Sigmoid colon (tissue), 7 donors: ENCODE results near the gene SIK3. TPM values are rescaled to one million over a fixed set of nuclear protein-coding genes. Genes with fewer than 3 reads are reported as not detected.
"Not testable (repeated sequence)": the region's sequence is repeated elsewhere in the genome, so short reads cannot be mapped to it uniquely, and the experiment has no call there.

Experiments
- DNase-seq: peaks from one replicate; pipeline ENCODE4 v3.0.0-alpha.2; 2019
- H3K27ac ChIP-seq, 4 donors: fragments of 200-600 bp; sonication (generic); one replicate each; pipeline ENCODE4 v1.5.1; 2016 to 2019; ENCODE audit warnings: mild to moderate bottlenecking in 1 of 4
- H3K27me3 ChIP-seq, 3 donors: fragments of 200-600 bp; sonication (generic); one replicate each; pipeline ENCODE4 v1.5.1; 2019; ENCODE audit warnings: mild to moderate bottlenecking in 1 of 3
- H3K36me3 ChIP-seq, 4 donors: fragments of 200-600 bp; sonication (generic); one replicate each; pipeline ENCODE4 v1.5.1; 2016 to 2019
- H3K4me1 ChIP-seq, 4 donors: fragments of 200-600 bp; sonication (generic); one replicate each; pipeline ENCODE4 v1.5.1; 2017 to 2019
- H3K4me3 ChIP-seq, 4 donors: fragments of 200-600 bp; sonication (generic); one replicate each; pipeline ENCODE4 v1.5.1; 2017 to 2019; ENCODE audit warnings: mild to moderate bottlenecking in 2 of 4, moderate library complexity in 1 of 4
- H3K9me3 ChIP-seq, 4 donors: fragments of 200-600 bp in 3 of 4; sonication (generic) in 3 of 4; one replicate each; pipeline versions ENCODE4 v1.5.1 to v1.6.1; 2013 to 2019
- EP300 ChIP-seq, 4 donors: sonication (generic); formaldehyde crosslinking; IDR thresholded peaks; one replicate each; pipeline ENCODE4 v1.6.1; 2017; ENCODE audit warnings: antibody characterized with exemption in 4 of 4
- POLR2A ChIP-seq, 2 donors: fragments of 450-650 bp; IDR thresholded peaks; one replicate each; pipeline ENCODE4 v1.6.1; 2016; ENCODE audit warnings: antibody characterized with exemption in 2 of 2, mild to moderate bottlenecking in 2 of 2, moderate library complexity in 2 of 2
- POLR2AphosphoS5 ChIP-seq, 4 donors: sonication (generic); formaldehyde crosslinking; IDR thresholded peaks; one replicate each; pipeline ENCODE4 v1.6.1; 2017; ENCODE audit warnings: antibody characterized with exemption in 4 of 4
- WGBS, 2 donors: extraction: QIAGEN DNeasy Blood & Tissue Kit; methylation state at CpG; one replicate each; pipeline ENCODE4 v1.1.7; 2013; 5-methylcytosine and 5-hydroxymethylcytosine counted together
- intact Hi-C: fragments of 100-400 bp; cut with DNase I; formaldehyde crosslinking; loops from one replicate; pipeline ENCODE4 v1.15.1; 2023
- polyA plus RNA-seq, 3 donors: library from polyadenylated mRNA; stranded (reverse); fragments of 200-250 nt; gene quantifications; one replicate each; pipeline ENCODE4 v1.2.3, GENCODE V29; 2013
- total RNA-seq, 4 donors: library from RNA; depleted of rRNA; stranded (reverse); fragments of >200 nt; gene quantifications; one replicate each; pipeline ENCODE4 v1.1.0, GENCODE V29; 2016
- TF ChIP-seq, protein P1 (sequence below), 4 experiments: fragments of 450-650 bp in 3 of 4; fragments of 200-600 bp in 1 of 4; IDR thresholded peaks; one replicate each; pipeline ENCODE4 v1.5.1; 2016 to 2019; ENCODE audit warnings: antibody characterized with exemption in 4 of 4, mild to moderate bottlenecking in 3 of 4, moderate library complexity in 2 of 4
- donor health status: healthy with polysubstance abuse.
- donor health status: Bipolar disorder and iron deficiency.
- donor health status: healthy.

SIK3 gene
- total and polyA plus RNA-seq, 7 donors: 5.5 to 53.2 (median 35.3) TPM

DNA sequence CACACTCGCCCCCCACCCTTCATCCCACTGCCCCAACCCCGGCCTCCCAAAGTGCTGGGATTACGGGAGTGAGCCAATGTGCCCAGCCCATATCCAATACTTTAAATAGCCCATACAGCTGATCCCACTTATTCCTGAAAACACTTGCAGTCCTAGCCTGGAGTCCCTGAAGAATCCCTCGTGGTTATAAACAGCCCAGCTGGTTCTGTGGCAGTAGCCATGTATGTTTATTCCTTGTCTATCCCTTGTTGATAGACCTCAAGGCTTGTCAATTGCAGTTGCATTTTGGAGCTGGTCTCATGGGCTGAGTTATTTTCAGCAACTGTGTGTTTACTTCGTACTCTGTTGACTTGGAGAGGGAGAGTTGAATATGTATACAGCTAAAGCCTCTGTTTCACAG lies 24.3 kb upstream of the SIK3 start:
- Histone ChIP-seq H3K4me3 (no peak overlapping the region), H3K27me3 (no peaks in the 10 kb centered on the region), H3K36me3 (no peaks in the 10 kb centered on the region), H3K4me1 (no peaks in the 10 kb centered on the region), H3K27ac (no peak overlapping the region), H3K9me3 (no peaks in the 10 kb centered on the region)
- TF ChIP-seq POLR2AphosphoS5 (IDR thresholded peaks at IDR 0.05): no peak
- TF ChIP-seq, protein P1, sequence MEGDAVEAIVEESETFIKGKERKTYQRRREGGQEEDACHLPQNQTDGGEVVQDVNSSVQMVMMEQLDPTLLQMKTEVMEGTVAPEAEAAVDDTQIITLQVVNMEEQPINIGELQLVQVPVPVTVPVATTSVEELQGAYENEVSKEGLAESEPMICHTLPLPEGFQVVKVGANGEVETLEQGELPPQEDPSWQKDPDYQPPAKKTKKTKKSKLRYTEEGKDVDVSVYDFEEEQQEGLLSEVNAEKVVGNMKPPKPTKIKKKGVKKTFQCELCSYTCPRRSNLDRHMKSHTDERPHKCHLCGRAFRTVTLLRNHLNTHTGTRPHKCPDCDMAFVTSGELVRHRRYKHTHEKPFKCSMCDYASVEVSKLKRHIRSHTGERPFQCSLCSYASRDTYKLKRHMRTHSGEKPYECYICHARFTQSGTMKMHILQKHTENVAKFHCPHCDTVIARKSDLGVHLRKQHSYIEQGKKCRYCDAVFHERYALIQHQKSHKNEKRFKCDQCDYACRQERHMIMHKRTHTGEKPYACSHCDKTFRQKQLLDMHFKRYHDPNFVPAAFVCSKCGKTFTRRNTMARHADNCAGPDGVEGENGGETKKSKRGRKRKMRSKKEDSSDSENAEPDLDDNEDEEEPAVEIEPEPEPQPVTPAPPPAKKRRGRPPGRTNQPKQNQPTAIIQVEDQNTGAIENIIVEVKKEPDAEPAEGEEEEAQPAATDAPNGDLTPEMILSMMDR (IDR thresholded peaks at IDR 0.05): no peak
- WGBS, 2 donors: 77% methylated on average over 5 of the region's 5 CpGs
- no peak for DNase-seq
- intact Hi-C loops: no loop called here

DNA sequence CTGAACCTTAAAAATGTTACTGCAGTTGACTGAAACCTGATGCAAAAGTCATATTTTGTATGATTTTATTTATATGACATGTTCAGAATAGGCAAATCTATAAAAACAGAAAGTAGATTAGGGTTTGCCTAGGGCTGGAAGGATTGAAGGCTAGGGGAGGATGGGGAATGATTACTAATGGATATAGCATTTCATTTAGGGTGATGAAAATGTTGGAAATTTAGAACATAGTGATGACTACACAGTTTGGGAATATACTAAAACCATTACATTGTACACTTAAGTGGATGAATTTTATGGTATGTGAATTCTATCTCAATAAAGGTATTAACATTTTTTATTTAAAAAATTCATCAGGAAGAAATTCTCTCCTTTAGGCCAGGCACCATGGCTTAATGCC lies 22.9 kb upstream of the SIK3 start:
- Histone ChIP-seq H3K9me3 (no peaks in the 10 kb centered on the region), H3K36me3 (no peaks in the 10 kb centered on the region), H3K4me1 (no peaks in the 10 kb centered on the region), H3K27ac (no peak overlapping the region), H3K27me3 (no peaks in the 10 kb centered on the region), H3K4me3 (no peak overlapping the region)
- TF ChIP-seq POLR2A (IDR thresholded peaks at IDR 0.05) (no peak), EP300 (IDR thresholded peaks at IDR 0.05) (no peak), POLR2AphosphoS5 (IDR thresholded peaks at IDR 0.05) (no peak)
- TF ChIP-seq, protein P1 (IDR thresholded peaks at IDR 0.05): no peak
- no peak for DNase-seq
- intact Hi-C loops: no loop called here

DNA sequence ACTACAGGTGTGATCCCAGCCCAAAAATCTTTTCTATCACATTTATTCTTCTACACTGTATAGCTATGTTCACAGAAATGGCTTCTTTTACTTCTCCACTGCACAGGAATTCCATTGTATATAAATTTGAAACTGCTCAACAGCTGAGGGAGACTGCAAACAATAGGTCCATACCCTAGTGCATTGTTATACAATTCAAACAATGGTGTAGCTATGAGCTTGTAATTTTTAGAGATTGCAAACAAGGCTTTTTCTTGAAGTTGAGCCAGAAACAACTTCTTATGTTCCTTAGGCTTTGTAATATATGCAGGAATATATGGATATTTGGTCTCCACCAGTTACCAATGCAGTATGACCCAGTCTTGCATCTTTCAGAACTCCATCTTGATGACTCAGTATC lies 19.5 kb upstream of the SIK3 start:
- no peaks in the 10 kb centered on the region for H3K4me1 ChIP-seq
- no peaks in the 10 kb centered on the region for H3K9me3 ChIP-seq
- intact Hi-C loops: no loop called here
- no peak for DNase-seq
- H3K27ac ChIP-seq: no peak overlapping the region
- no peaks in the 10 kb centered on the region for H3K36me3 ChIP-seq
- no peaks in the 10 kb centered on the region for H3K27me3 ChIP-seq
- no peak for TF ChIP-seq EP300 (IDR thresholded peaks at IDR 0.05)
- TF ChIP-seq, protein P1 (IDR thresholded peaks at IDR 0.05): no peak
- TF ChIP-seq POLR2AphosphoS5 (IDR thresholded peaks at IDR 0.05): no peak
- no peak for TF ChIP-seq POLR2A (IDR thresholded peaks at IDR 0.05)
- no peak overlapping the region for H3K4me3 ChIP-seq

DNA sequence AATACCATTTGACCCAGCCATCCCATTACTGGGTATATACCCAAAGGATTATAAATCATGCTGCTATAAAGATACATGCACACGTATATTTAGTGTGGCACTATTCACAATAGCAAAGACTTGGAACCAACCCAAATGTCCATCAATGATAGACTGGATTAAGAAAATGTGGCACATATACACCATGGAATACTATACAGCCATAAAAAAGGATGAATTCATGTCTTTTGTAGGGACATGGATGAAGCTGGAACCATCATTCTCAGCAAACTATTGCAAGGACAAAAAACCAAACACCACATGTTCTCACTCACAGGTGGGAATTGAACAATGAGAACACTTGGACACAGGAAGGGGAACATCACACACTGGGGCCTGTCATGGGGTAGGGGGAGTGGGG lies 14.7 kb upstream of the SIK3 start:
- H3K27ac ChIP-seq, H3K9me3 ChIP-seq, H3K36me3 ChIP-seq, H3K27me3 ChIP-seq, H3K4me1 ChIP-seq, DNase-seq, intact Hi-C loops, H3K4me3 ChIP-seq: not testable (repeated sequence)
- 58 to 72% methylated on average over 1 of the region's 1 CpG for WGBS, 2 donors

DNA sequence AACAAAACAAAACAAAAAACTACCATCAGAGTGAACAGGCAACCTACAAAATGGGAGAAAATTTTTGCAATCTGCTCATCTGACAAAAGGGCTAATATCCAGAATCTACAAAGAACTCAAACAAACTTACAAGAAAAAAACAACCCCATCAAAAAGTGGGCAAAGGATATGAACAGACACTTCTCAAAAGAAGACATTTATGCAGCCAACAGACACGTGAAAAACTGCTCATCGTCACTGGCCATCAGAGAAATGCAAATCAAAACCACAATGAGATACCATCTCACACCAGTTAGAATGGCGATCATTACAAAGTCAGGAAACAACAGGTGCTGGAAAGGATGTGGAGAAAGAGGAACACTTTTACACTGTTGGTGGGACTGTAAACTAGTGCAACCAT lies 14.3 kb upstream of the SIK3 start:
- H3K4me3 ChIP-seq, H3K27me3 ChIP-seq, H3K4me1 ChIP-seq, intact Hi-C loops, H3K9me3 ChIP-seq, DNase-seq, H3K36me3 ChIP-seq, H3K27ac ChIP-seq: not testable (repeated sequence)
- 45 to 66% methylated on average over 3 of the region's 3 CpGs for WGBS, 2 donors

DNA sequence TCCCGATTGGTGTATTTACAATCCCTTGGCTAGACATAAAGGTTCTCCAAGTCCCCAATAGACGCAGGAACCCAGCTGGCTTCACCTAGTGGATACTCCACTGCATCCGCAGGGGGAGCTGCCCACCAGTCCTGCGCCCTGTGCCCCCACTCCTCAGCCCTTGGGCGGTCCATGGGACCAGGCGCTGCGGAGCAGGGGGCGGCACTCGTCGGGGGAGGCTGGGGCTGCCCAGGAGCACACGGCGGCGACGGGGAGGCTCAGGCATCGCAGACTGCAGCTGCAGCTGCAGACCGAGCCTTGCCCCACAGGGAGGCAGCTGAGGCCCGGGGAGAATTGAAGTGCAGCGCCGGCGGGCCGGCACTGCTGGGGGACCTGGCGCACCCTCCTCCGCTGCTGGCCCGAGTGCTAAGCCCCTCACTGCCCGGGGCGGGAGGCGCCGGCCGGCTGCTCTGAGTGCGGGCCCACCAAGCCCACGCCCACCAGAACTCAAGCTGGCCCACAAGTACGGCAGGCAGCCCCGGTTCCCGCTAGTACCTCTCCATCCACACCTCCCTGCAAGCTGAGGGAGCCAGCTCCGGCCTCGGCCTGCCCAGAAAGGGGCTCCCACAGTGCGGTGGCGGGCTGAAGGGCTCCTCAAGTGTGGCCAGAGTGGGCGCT lies 12.2 kb upstream of the SIK3 start:
- no peaks in the 10 kb centered on the region for H3K4me1 ChIP-seq
- H3K9me3 ChIP-seq: no peaks in the 10 kb centered on the region
- H3K4me3 ChIP-seq: no peak overlapping the region
- WGBS, 2 donors: 94 to 95% methylated on average over 39 of the region's 39 CpGs
- intact Hi-C loops: no loop called here
- H3K36me3 ChIP-seq: no peaks in the 10 kb centered on the region
- TF ChIP-seq POLR2A (IDR thresholded peaks at IDR 0.05): no peak
- TF ChIP-seq, protein P1 (IDR thresholded peaks at IDR 0.05): no peak
- TF ChIP-seq EP300 (IDR thresholded peaks at IDR 0.05): no peak
- no peak for TF ChIP-seq POLR2AphosphoS5 (IDR thresholded peaks at IDR 0.05)
- DNase-seq: no peak
- H3K27ac ChIP-seq: no peak overlapping the region
- H3K27me3 ChIP-seq: no peaks in the 10 kb centered on the region
